Hindlimb muscle (tissue), 1 donor: ENCODE results near the gene ERVV-1. TPM values are rescaled to one million over a fixed set of nuclear protein-coding genes. Genes with fewer than 3 reads are reported as not detected.
"Not testable (repeated sequence)": the region's sequence is repeated elsewhere in the genome, so short reads cannot be mapped to it uniquely, and the experiment has no call there.

Source experiments
- DNase-seq: peaks from one replicate; pipeline ENCODE4 v3.0.0-alpha.2; 2013
- polyA plus RNA-seq: library from polyadenylated mRNA; unstranded; fragments of 120-200 nt; gene quantifications from one replicate; pipeline ENCODE4 v1.2.1, GENCODE V29; 2013; ENCODE audit not compliant: insufficient read length

Gene ERVV-1
- polyA plus RNA-seq, 1 donor, result not detected

- no peak for DNase-seq
Measured at GRCh38 chr19:53019684-53020083, 6.0 kb downstream of the ERVV-1 start.

- DNase-seq, result not testable (repeated sequence)
Measured at GRCh38 chr19:53028306-53028705, 14.6 kb downstream of the ERVV-1 start.

- no peak for DNase-seq
Measured at GRCh38 chr19:53034054-53034453, 20.3 kb downstream of the ERVV-1 start.

- no peak for DNase-seq
Measured at GRCh38 chr19:53034948-53035675, 21.4 kb downstream of the ERVV-1 start.

- peak; percentile 15 for DNase-seq
Measured at GRCh38 chr19:53037101-53038097, 23.7 kb downstream of the ERVV-1 start.

- no peak for DNase-seq
Measured at GRCh38 chr19:53041366-53041765, 27.6 kb downstream of the ERVV-1 start.

- no peak for DNase-seq
Measured at GRCh38 chr19:53045536-53045935, 31.8 kb downstream of the ERVV-1 start.

GRCh38 chr19:53047379-53047778 lies 33.7 kb downstream of the ERVV-1 start:
- no peak for DNase-seq

GRCh38 chr19:53055117-53055516 lies 41.4 kb downstream of the ERVV-1 start:
- no peak for DNase-seq

GRCh38 chr19:53057904-53058580 lies 44.3 kb downstream of the ERVV-1 start:
- no peak for DNase-seq

Other genes starting within 250 kb of the ERVV-1 start
- gene ZNF600, start 227.1 kb upstream of the ERVV-1 start, polyA plus RNA-seq, result 3.1 TPM
- 8.4 TPM for gene ZNF28, start 192.3 kb upstream of the ERVV-1 start, polyA plus RNA-seq
- 15.2 TPM for gene ZNF468, start 156.3 kb upstream of the ERVV-1 start, polyA plus RNA-seq
- 20.3 TPM for gene ZNF320, start 116.3 kb upstream of the ERVV-1 start, polyA plus RNA-seq
- 3.2 TPM for gene ZNF888, start 90.5 kb upstream of the ERVV-1 start, polyA plus RNA-seq
- 7.3 TPM for gene ZNF816, start 51.0 kb upstream of the ERVV-1 start, polyA plus RNA-seq
- gene ERVV-2, start 30.8 kb downstream of the ERVV-1 start, polyA plus RNA-seq, result not detected
- gene ZNF160, start 89.5 kb downstream of the ERVV-1 start, polyA plus RNA-seq, result 22.0 TPM
- gene ZNF415, start 119.0 kb downstream of the ERVV-1 start, polyA plus RNA-seq, result 9.6 TPM
- gene ZNF347, start 145.1 kb downstream of the ERVV-1 start, polyA plus RNA-seq, result 6.9 TPM
- 4.4 TPM for gene ZNF665, start 179.4 kb downstream of the ERVV-1 start, polyA plus RNA-seq
- gene ZNF677, start 241.0 kb downstream of the ERVV-1 start, polyA plus RNA-seq, result 26.3 TPM
- gene VN1R2, start 244.4 kb downstream of the ERVV-1 start, polyA plus RNA-seq, result not detected